Hematopoietic multipotent progenitor cell treated with erythropoietin and hydrocortisone succinate and interleukin-3 and kit ligand, for 15 days (in vitro differentiated cells): ENCODE results near the gene PBX4.

ENCODE experiments used
- DNase-seq: peaks from one replicate; pipeline ENCODE4 v3.0.0-alpha.2; 2015; ENCODE audit warnings: low spot score

Gene PBX4

DNA sequence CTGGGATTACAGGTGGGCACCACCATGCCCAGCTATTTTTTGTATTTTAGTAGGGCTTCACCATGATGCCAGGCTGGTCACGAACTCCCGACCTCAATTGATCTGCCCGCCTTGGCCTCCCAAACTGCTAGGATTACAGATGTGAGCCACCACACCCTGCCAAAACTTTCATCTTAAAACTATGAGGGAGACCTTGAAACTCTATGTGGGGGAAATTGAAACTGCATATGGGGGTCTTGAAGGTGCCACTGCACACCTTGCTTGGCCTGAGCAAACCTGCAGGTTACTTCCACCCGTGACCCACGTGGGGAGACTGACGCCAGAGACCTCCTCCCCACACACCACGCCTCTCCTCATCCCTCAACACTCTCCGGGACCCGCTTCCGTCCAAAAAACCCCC is 64.8 kb downstream of the PBX4 start:
- no peak for DNase-seq

- DNase-seq: peak; percentile 5
These were observed 65.7 kb downstream of the PBX4 start for GRCh38 chr19:19552798-19553197.

DNA sequence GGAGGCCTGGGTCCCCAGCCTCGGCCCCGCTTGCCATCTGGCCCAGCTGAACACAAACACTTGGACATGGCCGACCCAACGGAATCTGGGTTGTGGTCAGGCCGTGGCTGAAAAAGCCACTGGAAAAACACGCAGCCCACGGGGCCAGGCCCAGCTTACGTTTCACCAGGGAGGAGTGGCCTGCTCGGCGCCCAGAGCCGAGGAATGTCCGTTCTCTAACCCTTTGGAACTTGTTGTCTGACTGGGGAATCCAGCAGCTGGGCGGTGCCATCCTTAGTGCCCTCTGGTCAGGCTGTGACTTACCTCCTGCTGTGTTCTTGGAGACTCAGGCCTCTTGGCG is 66.7 kb downstream of the PBX4 start:
- DNase-seq: no peak

DNA sequence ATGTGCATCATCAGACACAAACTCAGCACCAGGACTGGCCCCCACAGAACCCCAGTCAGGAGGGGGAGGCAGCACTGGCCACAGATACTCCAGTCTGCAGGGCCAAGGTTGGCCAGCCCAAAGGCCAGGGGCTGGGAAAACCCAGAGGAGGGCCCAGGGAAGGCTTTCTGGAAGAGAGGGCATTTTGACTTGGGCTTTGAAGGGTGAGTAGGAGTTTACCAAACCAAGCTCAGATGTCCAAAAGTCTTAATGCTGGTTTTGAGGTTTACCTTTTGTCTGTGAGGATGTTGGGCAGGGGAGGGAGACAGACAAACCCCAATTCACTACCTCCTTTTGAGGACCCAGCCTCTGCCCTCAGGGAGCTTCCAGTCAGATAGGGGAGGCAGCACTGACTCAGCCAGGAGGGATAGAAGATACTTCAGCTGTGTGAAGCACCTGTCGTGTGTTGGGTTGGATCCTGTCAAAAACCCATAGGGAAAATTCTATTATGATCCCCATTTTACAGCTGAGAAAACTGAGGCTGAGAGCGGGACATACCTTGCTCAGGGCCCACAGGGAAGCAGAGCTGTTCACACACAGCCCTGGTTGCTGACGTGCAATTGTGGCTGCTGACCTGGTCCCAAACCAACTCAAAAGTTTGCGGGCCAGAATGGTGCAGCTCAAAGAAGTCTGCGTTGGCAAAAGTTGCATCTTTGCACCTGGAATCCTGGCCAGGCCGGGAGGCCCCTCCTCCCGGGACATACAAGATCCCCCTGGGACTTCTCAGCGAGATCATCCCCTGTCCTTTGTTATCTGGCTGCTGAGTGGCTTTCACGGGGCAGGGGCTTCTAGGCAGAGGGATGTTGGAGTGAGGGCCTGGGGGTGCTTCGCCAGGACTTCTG is 67.3 kb downstream of the PBX4 start:
- DNase-seq: no peak

GRCh38 chr19:19550485-19550929 is 68.0 kb downstream of the PBX4 start:
- no peak for DNase-seq

DNA sequence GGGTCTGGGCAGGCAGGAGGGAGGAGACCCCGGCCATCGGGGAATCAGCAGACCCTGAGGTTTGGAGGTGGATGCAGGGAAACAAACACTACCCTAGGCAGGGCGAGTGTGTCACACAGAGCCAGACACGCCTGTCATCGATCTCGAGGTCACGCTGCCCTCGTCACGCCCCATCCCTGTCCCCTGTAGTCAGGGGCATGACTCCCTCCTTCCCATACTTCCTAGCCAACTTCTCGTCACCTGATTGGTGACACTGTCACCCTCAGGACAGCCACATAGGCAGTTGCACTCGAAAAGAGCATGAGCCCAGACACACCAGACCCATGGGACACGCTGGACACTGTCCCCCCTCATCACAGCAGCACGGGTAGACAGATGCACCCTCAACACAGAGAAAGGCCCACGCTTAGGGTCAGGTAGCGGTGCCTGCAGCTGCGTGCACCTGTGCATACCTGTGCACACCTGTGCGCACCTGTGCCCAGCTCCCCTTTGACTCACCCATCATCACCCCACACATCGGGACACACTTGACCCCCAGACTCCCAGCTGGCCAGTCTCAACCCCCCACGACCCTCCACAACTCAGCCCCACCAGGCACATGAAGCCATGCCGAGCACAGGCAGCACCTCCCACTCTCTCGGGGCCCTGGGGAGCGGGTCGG is 68.6 kb downstream of the PBX4 start:
- no peak for DNase-seq

DNA sequence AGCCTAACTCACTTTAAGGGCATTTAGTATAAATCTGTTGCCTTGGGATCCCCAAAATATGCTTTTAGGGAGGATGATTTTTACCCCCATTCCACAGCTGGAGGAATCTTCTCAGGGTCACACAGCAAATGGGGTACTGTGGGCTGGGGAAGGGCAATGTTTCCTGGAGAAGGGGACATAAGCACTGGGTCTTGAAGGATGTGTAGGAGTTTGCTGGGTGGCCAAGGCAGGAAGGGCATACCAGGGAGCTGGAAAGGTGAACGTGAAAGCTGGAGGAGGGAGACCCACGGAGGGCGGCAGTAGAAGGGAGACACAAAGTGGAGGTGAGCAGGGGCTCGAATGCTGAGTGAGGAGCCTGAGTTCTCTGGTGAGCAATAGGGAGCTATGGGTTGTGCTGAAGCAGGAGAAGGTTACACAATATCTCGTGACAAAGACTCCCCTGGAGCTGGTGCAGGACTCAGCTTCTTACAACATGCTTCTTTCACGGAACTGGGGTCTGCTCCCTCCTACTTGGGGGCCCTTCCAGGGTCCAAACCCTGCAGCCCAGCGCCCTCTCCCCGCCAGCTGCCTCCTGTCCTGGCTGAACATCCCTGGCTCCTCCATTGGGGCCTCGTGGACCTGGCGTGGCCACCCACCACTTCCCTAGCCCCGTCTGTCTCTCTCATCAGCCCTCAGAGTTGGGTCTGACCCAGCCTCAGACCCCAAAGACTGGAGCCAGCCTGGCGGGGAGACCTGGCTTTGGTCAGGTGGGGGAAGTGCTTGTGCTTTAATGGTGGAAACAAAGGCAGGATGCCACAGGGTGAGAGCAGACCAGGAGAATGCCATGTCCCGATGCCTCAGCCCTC is 69.3 kb downstream of the PBX4 start:
- DNase-seq: no peak

DNA sequence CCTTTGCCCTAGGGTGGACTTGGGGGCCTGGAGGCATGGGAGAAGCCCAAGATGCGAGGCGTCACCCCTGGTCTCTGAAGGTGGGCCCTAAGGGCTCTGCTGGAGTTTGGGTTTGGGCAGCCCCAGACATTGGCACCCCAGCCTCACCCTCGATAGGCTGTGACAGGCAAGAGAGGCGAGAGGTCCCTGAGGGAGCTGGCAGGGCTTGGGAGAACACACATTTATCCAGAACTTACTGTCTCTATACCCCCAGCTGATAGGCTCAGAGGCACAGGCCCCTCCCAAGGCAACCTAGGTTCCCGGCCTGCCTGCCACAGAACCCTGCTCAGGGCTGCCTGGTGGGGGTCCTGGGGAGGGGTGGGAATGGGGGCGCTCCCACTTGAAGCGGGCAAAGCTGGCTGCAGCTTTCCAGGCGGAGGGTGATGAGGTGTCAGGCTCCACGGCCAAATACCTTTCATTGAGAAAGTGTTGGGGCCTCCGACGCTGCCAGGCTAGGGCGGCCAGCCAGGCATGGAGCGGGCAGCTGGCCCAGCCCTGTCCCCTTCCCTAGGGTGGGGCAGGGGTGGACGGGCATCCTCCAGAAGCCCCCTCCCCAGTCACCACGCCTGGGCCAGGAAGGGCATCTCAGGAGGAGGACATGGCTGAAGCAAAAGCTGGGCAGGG is 70.7 kb downstream of the PBX4 start:
- no peak for DNase-seq

GRCh38 chr19:19546751-19547162 is 71.7 kb downstream of the PBX4 start:
- DNase-seq: no peak

GRCh38 chr19:19545707-19546106 is 72.8 kb downstream of the PBX4 start:
- no peak for DNase-seq

- DNase-seq: no peak
These were observed 73.4 kb downstream of the PBX4 start for GRCh38 chr19:19544954-19545591.

DNA sequence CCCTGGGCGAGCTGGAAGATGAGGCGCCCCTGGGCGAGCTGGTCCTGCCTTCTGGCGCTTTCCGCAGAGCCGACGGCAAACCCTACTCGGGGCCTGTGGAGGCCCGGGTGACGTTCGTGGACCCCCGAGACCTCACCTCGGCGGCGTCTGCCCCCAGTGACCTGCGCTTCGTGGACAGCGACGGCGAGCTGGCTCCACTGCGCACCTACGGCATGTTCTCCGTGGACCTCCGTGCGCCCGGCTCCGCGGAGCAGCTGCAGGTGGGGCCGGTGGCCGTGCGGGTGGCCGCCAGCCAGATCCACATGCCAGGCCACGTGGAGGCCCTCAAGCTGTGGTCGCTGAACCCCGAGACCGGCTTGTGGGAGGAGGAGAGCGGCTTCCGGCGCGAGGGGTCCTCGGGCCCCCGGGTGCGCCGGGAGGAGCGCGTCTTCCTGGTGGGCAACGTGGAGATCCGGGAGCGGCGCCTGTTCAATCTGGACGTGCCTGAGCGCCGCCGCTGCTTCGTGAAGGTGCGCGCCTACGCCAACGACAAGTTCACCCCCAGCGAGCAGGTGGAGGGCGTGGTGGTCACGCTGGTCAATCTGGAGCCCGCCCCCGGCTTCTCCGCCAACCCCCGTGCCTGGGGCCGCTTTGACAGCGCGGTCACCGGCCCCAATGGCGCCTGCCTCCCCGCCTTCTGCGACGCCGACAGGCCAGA is 74.1 kb downstream of the PBX4 start:
- DNase-seq: no peak

DNA sequence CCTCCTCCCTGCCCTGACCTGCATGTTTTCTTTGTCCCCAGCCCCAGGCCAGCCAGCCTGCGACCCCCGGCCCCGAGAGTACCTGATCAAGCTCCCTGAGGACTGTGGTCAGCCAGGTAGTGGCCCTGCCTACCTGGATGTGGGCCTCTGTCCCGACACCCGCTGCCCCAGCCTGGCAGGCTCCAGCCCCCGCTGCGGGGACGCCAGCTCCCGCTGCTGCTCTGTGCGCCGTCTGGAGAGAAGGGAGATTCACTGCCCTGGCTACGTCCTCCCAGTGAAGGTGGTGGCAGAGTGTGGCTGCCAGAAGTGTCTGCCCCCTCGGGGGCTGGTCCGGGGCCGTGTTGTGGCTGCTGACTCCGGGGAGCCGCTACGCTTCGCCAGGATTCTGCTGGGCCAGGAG is 74.8 kb downstream of the PBX4 start:
- no peak for DNase-seq

DNA sequence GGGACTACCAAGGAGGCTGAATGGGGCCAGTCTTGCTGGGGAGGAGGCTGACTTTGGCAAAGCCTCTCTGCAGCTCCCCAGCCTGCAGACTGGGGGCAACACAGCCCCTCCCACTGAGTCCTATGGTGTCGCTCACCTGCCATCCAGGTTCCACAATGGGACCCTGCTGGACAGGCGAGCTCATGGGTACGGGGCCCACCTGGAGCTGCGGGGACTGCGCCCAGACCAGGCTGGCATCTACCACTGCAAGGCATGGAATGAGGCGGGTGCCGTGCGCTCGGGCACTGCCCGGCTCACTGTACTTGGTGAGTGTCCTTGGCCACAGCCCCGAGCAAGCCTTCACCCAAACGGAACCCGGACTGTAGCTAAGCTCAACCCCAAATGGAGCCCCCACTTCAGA is 75.4 kb downstream of the PBX4 start:
- no peak for DNase-seq

DNA sequence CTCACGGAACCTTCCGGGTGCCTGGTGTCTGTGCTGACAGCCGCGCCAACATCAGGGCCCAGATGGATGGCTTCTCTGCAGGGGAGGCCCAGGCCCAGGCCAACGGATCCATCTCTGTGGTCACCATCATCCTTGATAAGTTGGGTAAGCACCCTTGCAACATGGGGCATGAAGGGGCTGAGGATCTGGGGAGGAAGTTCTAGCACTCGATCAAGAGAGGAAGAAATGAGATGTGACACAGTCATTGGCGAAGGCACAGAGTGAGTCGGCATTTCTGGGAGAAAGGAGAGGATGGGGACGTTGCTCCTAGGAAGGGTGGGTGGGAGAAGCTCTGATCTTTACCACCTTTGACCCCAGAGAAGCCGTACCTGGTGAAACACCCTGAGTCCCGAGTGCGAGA is 76.0 kb downstream of the PBX4 start:
- DNase-seq: no peak

DNA sequence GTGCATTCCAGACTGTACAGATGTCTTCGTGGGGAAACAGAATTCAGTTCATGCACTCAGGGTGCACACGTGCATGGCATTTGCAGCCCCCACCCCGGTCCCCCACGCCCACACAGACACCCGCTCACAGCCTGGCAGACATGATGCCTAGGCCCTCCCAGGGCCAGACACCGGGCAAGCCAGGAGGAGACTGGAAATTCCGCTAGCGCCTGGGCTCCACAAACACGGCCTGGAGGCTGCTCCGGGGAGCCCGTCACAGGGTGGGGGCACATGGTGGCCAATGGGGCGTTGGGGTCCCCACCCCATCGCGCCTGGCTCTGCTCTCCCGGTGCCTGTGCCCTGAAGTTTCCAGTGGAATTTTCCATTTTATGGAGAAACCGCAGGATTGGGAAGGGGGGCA is 76.9 kb downstream of the PBX4 start:
- no peak for DNase-seq

DNA sequence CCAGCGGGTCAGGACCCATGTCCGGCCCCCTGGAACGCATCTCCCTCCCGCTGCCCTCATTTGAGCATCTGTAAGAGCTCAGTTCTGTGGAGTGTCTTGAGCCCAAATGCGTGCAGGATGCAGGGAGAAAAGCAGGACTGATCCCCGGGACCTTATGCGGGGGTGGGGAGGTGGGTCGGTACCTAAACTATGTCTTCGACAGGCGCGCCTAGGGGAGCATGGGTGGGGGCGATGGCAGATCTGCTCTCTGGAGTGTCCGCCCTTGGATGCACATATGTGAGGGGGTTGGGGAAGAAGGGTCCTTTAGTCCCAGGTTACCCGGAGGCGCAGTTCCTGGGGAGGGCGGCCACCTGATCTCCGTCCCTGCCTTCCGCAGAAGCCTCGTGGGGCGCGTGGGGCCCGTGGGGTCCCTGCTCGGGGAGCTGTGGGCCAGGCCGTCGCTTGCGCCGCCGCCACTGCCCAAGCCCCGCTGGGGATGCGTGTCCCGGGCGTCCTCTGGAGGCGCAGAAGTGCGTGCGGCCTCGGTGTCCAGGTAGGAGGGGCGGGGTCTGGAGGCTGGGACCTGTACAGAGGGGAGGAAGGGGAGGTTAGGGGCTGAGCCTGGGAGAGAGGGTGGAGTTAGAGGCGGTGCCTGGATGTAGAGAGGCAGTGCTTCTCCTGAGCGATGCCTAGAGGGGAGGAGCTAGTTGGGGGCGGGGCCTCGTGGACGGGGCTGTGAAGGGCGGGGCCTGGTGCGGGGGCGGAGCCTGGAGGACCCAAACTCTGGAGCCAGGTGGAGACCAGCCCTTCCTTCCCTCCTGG is 77.6 kb downstream of the PBX4 start:
- DNase-seq: peak; percentile 64

DNA sequence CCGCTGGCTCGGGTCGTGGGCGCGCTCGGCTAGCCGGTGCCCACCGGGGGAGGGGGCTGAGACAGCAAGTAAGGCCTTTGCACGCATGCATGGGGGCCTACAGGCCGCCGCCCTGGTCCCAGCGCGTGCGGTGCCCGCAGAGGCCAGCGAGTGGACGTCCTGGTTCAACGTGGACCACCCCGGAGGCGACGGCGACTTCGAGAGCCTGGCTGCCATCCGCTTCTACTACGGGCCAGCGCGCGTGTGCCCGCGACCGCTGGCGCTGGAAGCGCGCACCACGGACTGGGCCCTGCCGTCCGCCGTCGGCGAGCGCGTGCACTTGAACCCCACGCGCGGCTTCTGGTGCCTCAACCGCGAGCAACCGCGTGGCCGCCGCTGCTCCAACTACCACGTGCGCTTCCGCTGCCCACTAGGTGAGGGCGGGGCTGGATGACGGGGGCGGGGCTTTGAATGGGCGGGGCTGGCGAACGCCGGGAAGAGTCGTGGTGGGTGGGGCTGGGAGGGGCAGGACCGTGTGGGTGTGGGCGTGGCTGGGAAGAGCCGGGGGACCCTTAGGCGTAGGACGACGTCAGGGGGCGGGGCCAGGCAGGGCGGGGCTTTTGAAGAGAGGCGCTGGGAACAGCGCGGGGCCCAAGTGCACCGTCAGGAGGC is 78.3 kb downstream of the PBX4 start:
- peak; percentile 89 for DNase-seq

GRCh38 chr19:19539698-19540063 is 78.8 kb downstream of the PBX4 start:
- DNase-seq: no peak

GRCh38 chr19:19538785-19539166 is 79.7 kb downstream of the PBX4 start:
- no peak for DNase-seq
